ENCODE data around the gene CDK12.
"Not testable (repeated sequence)": the region's sequence is repeated elsewhere in the genome, so short reads cannot be mapped to it uniquely, and the experiment has no call there.

The CDK12 gene

DNA sequence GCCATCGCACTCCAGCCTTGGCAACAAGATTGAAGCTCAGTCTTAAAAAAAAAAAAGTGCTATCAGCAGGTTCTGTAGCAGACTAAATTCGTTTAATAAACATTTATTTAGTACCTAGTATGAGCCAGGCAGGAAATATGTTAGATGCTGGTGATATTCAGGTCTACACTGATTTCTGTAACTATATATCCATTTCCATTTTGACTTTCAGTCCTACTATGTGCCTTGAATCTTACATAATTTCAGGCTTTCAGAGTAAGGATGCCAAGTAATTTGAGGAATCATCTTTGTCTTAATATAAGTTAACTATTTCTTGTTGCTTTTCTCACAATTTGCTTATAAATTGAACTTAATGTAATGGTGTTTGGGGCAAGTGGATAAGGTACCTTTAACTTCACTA is 46.2 kb downstream of the CDK12 start:
- no peak for DNase-seq (ENCODE audit: low read depth)

DNA sequence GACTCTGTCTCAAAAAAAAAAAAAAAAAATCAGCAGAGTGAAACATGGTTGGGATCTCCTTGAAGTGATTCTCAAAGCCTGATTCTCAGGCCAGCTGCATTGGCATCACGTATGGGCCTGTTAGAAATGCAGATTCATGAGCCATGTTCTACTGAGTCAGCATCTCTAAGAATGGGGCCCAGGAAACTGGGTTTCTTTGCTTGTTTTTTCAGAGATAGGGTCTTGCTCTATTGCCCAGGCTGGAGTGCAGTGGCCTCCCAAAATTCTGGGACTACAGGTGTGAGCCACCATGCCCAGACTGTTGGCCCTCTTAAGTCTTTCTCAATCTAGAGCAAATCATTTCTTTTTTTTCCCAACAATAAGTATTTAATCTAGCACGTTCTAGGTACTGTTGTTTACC is 47.7 kb downstream of the CDK12 start:
- no peak for DNase-seq (ENCODE audit: low read depth)

DNA sequence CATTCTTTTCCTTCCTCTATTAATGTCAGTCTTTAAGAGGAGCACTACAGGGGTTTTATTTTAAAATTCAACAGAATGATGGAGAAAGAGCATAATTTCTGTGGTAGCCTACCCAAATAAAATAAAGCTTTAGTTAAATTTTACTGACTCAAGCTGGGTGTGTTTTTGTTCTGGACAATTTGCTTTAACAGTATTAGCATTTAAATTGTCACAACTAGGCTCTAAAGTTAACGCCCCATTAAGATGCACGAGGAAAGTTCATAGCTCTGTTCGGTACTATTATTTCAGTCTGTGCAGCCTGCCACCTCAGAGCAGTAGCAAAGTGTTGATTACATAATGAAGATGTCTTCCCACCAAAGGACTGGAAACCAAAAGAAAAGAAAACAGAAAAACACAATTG is 52.0 kb downstream of the CDK12 start:
- DNase-seq (ENCODE audit: low read depth), result no peak

DNA sequence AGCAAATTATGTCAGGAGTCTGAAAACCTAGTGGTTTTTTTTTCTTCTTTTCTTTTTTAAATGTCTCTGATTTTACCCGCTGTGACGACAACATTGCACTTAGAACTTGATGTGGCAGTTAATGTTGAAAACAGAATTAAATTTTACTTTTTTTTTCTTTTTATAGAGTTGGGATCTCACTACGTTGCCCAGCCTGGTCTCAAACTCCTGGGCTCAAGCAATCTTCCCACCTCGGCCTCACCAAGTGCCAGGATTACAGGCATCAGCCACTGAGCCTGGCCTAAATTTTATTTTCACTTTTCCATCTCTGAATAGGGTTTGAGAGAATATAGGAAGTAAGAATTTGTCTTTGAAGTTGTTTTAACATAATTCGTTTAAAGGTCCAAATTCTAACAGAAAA is 52.6 kb downstream of the CDK12 start:
- DNase-seq (ENCODE audit: low read depth), result no peak

DNA sequence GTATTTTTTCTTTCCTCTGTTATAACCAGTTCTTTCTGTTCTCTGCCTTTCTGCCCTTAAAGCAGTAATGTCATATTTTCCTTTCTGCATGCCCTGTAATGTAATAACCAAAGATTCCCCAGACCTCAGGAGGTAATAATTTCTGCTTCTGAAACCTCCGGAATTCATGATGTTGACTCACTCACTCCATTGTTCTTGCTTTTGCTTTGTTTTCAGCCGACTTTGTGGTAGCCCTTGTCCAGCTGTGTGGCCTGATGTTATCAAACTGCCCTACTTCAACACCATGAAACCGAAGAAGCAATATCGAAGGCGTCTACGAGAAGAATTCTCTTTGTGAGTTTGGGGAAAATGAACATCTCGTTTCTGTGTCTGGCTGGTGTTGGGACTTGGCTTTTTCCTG is 55.9 kb downstream of the CDK12 start:
- no peak for DNase-seq (ENCODE audit: low read depth)

DNA sequence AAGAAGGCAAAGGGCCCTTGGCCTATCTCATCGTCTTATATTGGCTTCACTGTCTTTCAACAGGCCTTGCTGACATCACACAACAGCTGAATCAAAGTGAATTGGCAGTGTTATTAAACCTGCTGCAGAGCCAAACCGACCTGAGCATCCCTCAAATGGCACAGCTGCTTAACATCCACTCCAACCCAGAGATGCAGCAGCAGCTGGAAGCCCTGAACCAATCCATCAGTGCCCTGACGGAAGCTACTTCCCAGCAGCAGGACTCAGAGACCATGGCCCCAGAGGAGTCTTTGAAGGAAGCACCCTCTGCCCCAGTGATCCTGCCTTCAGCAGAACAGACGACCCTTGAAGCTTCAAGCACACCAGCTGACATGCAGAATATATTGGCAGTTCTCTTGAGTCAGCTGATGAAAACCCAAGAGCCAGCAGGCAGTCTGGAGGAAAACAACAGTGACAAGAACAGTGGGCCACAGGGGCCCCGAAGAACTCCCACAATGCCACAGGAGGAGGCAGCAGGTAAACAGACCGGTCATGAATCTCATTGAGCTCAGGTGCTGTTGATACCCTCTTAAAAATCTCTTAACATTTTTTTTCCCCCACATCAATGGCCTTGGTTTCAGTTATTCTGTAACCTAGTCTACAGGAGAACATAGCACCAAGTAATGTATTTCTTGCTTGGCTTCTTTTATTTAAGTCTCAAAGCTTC is 64.7 kb downstream of the CDK12 start:
- DNase-seq (ENCODE audit: low read depth), result no peak

DNA sequence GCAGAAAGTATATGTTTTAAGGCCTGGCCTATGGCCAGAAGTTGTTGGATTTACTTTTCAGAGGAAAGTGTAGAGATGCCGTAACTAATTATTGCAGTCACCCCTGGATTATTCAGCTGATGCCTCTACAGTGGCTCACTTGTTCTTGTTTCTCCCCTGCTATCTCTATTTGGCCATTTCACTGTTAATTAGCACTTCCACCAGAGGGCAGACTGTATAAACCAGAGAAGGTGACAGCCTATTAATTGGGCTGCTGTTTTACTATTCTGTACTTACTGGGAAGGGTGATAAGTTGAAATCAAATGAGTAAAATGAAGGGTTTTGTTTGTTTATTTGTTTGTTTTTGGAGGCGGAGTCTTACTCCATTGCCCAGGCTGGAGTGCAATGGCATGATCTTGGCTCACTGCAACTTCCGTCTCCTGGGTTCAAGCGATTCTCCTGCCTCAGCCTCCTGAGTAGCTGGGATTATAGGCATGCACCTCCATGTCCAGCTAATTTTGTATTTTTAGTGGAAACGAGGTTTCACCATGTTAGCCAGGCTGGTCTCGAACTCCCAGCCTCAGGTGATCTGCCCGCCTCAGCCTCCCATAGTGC is 66.0 kb downstream of the CDK12 start:
- no peak for DNase-seq (ENCODE audit: low read depth)

DNA sequence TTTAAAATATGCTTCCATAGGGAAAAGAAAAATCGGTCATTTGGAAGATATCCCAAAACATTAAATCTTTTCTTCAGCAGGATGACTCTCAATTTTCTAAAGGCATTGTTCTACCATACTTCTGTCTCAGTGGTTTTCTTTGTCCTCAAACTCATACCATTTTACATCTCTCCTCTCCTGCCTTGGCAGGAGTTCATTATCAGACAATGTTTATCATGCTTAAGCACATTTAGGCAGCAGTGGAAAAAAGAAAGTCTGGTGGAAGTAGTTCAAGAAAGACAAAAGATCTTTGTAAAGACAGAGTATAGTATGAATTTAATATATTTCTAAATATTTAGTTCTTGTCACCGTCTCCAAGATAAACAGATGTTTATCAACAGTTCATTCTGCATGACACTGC is 68.2 kb downstream of the CDK12 start:
- no peak for DNase-seq (ENCODE audit: low read depth)

DNA sequence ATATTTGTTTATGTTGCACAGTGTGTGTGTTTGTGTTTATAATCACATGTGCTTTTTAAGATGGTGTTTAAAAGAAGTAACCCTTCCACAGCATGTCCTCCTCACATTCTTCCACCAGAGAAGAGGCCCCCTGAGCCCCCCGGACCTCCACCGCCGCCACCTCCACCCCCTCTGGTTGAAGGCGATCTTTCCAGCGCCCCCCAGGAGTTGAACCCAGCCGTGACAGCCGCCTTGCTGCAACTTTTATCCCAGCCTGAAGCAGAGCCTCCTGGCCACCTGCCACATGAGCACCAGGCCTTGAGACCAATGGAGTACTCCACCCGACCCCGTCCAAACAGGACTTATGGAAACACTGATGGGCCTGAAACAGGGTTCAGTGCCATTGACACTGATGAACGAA is 69.2 kb downstream of the CDK12 start:
- no peak for DNase-seq (ENCODE audit: low read depth)

DNA sequence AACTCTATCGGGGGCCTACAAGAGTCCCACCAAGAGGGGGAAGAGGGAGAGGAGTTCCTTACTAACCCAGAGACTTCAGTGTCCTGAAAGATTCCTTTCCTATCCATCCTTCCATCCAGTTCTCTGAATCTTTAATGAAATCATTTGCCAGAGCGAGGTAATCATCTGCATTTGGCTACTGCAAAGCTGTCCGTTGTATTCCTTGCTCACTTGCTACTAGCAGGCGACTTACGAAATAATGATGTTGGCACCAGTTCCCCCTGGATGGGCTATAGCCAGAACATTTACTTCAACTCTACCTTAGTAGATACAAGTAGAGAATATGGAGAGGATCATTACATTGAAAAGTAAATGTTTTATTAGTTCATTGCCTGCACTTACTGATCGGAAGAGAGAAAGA is 70.0 kb downstream of the CDK12 start:
- DNase-seq (ENCODE audit: low read depth), result no peak

DNA sequence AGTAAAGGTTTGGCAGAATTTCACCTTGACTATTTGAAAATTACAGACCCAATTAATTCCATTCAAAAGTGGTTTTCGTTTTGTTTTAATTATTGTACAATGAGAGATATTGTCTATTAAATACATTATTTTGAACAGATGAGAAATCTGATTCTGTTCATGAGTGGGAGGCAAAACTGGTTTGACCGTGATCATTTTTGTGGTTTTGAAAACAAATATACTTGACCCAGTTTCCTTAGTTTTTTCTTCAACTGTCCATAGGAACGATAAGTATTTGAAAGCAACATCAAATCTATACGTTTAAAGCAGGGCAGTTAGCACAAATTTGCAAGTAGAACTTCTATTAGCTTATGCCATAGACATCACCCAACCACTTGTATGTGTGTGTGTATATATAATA is 72.6 kb downstream of the CDK12 start:
- DNase-seq (ENCODE audit: low read depth), result no peak

DNA sequence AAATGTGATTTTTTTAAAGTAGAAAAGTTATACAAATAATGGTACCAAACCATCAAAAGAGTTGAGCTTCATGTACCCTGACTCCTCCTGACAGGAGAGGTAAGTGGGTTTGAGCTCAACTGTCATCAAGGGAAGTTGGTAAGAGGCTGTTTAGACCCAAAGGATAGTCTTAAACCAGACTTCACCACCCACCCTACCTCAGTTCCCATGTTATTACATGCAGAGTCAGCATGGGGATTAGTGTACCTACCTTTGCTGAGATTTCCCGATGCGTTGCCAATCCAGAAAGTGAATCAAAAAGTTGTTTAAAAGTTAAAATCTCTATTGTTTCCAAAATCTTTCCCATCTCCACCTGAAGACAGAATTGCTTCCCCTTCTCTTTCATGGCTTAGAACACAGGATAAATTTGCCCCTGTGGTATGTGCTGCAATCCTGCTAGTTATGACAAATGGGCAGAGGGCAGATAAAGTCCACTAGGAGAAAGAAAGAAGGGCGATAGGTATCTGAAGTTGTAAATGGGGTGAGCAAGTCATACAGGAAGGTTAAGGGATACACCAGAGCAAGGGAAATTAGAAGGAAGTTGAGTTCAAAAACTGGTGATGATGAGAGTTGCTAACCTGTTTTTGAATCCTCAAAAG is 73.6 kb downstream of the CDK12 start:
- DNase-seq (ENCODE audit: low read depth), result no peak

DNA sequence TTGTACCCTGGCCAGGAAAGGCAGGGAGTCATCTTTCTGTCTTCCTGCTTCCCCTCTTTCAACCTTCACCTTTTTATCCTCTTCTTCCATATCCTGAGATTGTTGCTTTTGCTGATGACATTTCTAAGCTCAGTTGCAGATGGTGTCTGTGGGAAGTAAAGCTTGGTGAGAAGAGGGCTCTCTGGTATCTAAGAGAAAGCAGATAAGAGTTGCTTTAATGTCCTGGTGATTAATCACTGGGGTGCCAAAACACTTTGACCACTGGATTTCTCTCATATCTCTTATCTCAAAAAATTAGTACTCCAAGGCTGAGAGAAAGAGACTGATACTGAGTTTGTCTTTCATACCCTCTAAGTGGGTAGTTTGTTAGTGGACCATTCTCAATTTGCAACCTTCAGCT is 75.2 kb downstream of the CDK12 start:
- no peak for DNase-seq (ENCODE audit: low read depth)

DNA sequence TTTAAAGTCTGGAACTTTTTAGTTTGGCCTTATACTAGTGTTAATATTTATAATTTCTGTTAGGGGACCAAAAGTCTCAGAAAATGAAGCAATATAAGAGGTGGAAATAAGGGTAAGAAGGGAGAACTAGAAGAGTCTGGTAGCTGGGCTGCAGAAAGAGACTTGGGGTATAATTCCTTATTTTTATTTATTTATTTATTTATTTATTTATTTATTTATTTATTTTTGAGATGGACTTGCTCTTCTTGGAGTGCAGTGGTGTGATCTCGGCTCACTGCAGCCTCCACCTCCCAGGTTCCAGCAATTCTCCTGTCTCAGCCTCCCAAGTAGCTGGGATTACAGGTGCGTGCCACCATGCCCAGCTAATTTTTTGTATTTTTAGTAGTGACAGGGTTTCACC is 76.1 kb downstream of the CDK12 start:
- not testable (repeated sequence) for DNase-seq (ENCODE audit: low read depth)

DNA sequence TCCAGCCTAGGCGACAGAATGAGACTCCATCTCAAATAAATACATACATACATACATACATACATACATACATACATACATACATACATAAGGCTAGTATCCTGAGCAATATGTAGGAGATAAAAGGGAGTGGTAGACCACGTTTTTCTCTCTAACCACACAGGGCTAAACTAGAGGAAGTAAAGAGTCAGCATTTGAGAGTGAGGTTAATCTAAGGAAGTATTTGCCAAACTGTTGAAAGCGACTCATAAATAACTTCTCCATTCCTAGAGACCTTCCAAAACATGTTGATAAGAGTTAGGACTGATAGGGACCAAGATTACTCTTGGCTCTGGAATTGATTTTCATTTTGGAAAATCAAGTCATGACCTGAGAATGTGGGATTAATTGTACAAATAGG is 77.6 kb downstream of the CDK12 start:
- DNase-seq (ENCODE audit: low read depth), result no peak

DNA sequence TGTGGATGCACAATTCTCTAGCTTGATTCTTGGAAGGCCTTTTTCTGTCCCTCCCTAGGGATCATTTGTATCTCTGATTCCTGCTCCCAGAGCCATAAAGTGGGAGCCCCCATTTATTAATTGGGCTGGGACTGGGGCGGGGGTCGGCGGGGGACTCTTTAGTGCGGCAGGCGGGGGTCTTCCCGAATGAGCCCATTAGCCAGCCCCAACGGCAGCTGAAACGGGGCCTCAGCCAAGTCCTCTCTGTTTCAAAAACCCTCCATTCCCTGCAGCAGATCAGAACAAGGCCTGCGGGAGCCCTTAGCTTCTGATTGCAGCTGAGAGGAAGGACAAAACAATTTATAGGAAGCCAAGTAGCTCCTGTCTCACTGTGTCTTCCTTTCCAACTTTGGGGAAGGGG is 79.3 kb downstream of the CDK12 start:
- DNase-seq (ENCODE audit: low read depth), result no peak

DNA sequence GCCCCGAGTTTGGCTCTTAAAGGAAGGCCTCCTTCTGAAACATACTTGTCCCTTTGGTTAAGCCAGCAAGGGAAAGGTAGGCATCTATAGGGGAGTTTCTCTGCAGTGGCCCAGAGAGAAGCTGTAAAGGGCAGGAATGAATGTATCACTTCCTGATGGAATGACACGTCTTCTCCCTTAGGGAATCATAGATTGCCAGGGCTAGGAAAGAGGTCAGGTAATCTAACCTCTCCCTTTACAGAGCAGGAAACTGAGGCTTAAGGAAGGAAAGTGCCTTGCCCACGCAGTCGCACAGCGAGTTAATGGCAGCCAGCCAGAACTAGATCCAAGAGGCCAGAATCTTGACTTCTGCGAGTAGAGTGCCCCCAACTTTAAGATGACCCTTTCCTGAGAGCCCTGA is 80.4 kb downstream of the CDK12 start:
- no peak for DNase-seq (ENCODE audit: low read depth)

DNA sequence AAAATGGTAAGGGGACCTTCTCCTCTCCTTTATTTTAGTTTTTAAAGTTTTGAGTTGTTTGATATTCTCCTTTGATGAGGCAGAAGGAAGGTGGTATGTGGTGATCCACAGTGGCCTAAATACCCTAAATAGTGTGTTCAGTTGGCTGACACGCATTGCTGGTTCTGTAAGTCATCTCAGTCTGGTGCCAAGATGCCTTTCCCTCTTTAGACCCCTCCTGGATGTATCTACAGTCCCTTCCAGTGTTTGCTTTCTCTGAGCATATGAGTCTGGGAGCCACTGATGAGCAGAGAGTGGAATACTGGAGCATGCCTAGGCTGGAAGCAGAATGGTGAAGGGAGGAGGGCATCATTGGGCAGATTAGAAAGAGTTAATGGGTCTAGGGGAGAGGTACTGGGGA is 81.9 kb downstream of the CDK12 start:
- DNase-seq (ENCODE audit: low read depth), result no peak

DNA sequence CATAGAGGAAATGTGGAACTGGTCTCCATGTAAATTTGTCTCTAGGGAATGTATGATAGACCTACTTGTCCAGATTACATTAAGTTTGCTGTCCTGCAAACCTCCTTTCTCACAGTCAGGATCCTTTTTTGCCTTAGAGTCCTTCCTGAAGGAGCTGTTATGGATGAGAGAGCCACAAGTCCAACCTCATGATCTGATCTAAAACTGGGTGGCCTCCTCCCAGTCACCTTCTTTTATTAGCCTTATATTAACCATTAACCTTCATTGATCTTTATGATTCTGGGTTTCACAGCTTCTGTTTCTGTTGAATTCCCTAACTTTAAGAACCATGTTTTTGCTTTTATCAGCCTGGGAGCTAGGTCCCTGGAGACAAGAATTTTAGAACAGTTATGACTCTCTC is 82.4 kb downstream of the CDK12 start:
- no peak for DNase-seq (ENCODE audit: low read depth)

DNA sequence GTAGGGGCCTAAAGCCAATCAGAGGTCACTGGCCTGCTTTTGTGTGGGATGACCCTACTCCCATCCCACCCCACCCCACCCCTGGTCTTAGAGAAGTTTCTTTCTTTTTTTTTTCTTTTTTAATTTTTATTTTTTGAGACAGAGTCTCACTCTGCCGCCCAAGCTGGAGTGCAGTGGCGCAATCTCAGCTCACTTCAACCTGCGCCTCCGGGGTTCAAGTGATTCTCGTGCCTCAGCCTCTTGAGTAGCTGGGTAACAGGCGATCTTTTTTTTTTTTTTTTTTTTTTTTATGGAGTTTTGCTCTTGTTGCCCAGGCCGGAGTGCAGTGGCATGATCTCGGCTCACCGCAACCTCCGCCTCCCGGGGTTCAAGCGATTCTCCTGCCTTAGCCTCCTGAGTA is 83.1 kb downstream of the CDK12 start:
- DNase-seq (ENCODE audit: low read depth), result not testable (repeated sequence)

DNA sequence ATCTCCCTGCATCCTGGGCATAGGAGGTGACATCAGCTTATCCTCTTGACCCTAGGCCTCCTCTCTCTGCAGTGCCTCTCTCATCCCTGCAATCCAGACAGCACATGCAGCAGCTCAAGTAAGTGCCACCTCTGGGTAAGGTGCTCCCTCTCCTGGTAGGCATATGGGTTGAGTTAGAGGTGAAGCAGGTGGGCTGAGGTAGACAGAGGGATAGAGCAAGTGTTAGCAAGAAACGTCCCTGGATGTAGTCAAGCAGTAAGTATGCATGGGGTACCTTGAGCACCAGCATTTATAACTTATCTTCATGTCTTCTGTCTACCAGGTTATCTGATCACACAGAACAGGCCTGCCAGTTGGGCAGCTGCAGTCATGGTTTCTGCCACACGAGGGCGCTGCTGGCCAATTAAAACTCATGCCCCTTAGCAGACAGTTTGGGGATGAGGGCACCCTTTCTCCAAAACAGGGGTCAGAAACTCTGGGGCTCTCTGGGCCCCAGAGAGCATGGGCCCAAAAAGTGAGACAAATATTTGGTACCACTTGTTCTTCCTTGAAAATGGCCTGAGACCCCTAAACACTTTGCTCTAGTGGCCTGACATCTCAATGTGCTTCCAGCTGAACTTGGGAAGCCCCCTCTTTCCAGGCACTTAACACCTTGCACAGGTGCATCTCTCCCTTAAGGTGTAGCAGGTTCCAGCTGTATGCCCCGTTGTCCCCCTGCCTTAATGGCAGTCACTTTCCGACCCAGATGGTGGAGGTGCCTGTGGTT is 86.6 kb downstream of the CDK12 start:
- DNase-seq (ENCODE audit: low read depth), result peak; percentile 66

DNA sequence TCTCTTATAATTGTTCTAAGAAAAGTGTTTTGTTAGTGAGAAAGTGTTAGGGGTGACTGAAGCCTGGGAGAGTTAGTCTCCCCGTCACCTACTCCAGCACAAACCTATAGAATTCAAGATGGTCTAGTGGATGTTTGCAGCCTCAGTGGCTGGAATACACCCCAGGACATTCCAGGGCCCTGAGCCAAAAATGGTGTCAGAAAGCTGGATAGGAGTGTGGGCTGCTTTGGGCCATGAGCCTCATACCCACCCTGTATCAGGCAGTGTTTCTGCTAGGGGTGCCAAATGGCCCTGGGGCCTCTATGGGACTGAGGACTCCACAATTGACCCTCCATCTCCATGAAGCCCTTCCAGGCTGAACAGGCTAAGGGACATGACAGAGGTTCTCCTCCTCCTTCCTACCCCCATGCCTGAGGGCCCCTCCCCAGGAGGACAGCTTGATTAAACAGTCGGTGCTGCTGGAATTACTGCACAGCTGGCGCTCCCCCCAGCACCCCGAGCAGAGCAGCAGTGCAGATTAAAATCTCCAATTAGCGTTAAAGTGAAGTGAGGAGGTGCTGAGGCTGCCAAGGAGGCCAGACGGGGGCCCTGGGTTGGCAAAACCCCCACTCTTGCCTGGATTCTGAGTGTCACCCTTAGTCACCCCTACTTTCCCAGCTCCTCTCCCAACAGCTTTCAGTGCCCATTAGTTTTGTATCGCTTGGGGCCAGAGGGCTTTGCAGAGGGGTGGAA is 87.4 kb downstream of the CDK12 start:
- DNase-seq (ENCODE audit: low read depth), result no peak
